Measurements from ENCODE around the gene AFG3L2. TPM values are rescaled to one million over a fixed set of nuclear protein-coding genes. Genes with fewer than 3 reads are reported as not detected.

Gene AFG3L2
- total and polyA plus RNA-seq, 2 of the 13 experiments (the other 11 are each of a cell fraction or from before 2014, with no cell fraction given): 28.6 to 86.9 TPM

DNA sequence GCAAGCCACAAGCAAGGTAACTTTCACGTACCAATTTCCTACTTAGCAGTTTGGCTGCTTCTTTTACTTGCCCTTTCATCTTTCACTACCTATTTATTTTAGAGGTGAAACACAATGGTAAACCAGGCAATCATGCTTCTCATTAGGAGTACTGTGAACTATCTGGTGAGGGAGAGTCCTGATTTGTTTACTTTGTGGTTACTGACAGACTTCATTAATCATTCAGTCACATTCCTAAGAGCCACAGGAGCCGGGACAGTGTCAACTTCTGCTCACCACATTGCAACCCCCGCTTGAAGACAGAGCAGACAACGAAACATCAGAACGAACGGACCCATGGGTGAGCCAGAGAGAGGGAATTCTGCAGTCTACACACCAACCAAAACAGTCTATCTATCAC lies 40.1 kb downstream of the AFG3L2 start (continued):
- TF ChIP-seq, protein P1, sequence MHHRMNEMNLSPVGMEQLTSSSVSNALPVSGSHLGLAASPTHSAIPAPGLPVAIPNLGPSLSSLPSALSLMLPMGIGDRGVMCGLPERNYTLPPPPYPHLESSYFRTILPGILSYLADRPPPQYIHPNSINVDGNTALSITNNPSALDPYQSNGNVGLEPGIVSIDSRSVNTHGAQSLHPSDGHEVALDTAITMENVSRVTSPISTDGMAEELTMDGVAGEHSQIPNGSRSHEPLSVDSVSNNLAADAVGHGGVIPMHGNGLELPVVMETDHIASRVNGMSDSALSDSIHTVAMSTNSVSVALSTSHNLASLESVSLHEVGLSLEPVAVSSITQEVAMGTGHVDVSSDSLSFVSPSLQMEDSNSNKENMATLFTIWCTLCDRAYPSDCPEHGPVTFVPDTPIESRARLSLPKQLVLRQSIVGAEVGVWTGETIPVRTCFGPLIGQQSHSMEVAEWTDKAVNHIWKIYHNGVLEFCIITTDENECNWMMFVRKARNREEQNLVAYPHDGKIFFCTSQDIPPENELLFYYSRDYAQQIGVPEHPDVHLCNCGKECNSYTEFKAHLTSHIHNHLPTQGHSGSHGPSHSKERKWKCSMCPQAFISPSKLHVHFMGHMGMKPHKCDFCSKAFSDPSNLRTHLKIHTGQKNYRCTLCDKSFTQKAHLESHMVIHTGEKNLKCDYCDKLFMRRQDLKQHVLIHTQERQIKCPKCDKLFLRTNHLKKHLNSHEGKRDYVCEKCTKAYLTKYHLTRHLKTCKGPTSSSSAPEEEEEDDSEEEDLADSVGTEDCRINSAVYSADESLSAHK (CRISPR knock-in tag; IDR thresholded peaks at IDR 0.05; ENCODE audit: borderline replicate concordance): no peak
- no peak for TF ChIP-seq ZNF44 (CRISPR knock-in tag; IDR thresholded peaks at IDR 0.05)
- TF ChIP-seq FOXA3 (CRISPR knock-in tag; IDR thresholded peaks at IDR 0.05): peak; percentile 65
- TF ChIP-seq HNRNPK (IDR thresholded peaks at IDR 0.05; ENCODE audit: low read depth, low read length, poor library complexity, severe bottlenecking): no peak
- TF ChIP-seq, protein P2, sequence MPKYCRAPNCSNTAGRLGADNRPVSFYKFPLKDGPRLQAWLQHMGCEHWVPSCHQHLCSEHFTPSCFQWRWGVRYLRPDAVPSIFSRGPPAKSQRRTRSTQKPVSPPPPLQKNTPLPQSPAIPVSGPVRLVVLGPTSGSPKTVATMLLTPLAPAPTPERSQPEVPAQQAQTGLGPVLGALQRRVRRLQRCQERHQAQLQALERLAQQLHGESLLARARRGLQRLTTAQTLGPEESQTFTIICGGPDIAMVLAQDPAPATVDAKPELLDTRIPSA (CRISPR knock-in tag; IDR thresholded peaks at IDR 0.05; ENCODE audit: borderline replicate concordance): no peak
- TF ChIP-seq, protein P3, sequence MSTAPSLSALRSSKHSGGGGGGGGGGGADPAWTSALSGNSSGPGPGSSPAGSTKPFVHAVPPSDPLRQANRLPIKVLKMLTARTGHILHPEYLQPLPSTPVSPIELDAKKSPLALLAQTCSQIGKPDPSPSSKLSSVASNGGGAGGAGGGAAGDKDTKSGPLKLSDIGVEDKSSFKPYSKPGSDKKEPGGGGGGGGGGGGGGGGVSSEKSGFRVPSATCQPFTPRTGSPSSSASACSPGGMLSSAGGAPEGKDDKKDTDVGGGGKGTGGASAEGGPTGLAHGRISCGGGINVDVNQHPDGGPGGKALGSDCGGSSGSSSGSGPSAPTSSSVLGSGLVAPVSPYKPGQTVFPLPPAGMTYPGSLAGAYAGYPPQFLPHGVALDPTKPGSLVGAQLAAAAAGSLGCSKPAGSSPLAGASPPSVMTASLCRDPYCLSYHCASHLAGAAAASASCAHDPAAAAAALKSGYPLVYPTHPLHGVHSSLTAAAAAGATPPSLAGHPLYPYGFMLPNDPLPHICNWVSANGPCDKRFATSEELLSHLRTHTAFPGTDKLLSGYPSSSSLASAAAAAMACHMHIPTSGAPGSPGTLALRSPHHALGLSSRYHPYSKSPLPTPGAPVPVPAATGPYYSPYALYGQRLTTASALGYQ (CRISPR knock-in tag; IDR thresholded peaks at IDR 0.05): no peak
- TF ChIP-seq ZBTB42 (CRISPR knock-in tag; IDR thresholded peaks at IDR 0.05): no peak
- TF ChIP-seq, protein P4, sequence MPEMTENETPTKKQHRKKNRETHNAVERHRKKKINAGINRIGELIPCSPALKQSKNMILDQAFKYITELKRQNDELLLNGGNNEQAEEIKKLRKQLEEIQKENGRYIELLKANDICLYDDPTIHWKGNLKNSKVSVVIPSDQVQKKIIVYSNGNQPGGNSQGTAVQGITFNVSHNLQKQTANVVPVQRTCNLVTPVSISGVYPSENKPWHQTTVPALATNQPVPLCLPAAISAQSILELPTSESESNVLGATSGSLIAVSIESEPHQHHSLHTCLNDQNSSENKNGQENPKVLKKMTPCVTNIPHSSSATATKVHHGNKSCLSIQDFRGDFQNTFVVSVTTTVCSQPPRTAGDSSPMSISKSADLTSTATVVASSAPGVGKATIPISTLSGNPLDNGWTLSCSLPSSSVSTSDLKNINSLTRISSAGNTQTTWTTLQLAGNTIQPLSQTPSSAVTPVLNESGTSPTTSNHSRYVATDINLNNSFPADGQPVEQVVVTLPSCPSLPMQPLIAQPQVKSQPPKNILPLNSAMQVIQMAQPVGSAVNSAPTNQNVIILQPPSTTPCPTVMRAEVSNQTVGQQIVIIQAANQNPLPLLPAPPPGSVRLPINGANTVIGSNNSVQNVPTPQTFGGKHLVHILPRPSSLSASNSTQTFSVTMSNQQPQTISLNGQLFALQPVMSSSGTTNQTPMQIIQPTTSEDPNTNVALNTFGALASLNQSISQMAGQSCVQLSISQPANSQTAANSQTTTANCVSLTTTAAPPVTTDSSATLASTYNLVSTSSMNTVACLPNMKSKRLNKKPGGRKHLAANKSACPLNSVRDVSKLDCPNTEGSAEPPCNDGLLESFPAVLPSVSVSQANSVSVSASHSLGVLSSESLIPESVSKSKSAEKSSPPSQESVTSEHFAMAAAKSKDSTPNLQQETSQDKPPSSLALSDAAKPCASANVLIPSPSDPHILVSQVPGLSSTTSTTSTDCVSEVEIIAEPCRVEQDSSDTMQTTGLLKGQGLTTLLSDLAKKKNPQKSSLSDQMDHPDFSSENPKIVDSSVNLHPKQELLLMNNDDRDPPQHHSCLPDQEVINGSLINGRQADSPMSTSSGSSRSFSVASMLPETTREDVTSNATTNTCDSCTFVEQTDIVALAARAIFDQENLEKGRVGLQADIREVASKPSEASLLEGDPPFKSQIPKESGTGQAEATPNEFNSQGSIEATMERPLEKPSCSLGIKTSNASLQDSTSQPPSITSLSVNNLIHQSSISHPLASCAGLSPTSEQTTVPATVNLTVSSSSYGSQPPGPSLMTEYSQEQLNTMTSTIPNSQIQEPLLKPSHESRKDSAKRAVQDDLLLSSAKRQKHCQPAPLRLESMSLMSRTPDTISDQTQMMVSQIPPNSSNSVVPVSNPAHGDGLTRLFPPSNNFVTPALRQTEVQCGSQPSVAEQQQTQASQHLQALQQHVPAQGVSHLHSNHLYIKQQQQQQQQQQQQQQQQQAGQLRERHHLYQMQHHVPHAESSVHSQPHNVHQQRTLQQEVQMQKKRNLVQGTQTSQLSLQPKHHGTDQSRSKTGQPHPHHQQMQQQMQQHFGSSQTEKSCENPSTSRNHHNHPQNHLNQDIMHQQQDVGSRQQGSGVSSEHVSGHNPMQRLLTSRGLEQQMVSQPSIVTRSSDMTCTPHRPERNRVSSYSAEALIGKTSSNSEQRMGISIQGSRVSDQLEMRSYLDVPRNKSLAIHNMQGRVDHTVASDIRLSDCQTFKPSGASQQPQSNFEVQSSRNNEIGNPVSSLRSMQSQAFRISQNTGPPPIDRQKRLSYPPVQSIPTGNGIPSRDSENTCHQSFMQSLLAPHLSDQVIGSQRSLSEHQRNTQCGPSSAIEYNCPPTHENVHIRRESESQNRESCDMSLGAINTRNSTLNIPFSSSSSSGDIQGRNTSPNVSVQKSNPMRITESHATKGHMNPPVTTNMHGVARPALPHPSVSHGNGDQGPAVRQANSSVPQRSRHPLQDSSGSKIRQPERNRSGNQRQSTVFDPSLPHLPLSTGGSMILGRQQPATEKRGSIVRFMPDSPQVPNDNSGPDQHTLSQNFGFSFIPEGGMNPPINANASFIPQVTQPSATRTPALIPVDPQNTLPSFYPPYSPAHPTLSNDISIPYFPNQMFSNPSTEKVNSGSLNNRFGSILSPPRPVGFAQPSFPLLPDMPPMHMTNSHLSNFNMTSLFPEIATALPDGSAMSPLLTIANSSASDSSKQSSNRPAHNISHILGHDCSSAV (CRISPR knock-in tag; IDR thresholded peaks at IDR 0.05; ENCODE audit: borderline replicate concordance): no peak
- TF ChIP-seq FOSL2 (CRISPR knock-in tag; IDR thresholded peaks at IDR 0.05): peak; percentile 47
- TF ChIP-seq ZNF776 (CRISPR knock-in tag; IDR thresholded peaks at IDR 0.05): no peak
- TF ChIP-seq KLF6 (CRISPR knock-in tag; IDR thresholded peaks at IDR 0.05): no peak
- TF ChIP-seq, protein P5, sequence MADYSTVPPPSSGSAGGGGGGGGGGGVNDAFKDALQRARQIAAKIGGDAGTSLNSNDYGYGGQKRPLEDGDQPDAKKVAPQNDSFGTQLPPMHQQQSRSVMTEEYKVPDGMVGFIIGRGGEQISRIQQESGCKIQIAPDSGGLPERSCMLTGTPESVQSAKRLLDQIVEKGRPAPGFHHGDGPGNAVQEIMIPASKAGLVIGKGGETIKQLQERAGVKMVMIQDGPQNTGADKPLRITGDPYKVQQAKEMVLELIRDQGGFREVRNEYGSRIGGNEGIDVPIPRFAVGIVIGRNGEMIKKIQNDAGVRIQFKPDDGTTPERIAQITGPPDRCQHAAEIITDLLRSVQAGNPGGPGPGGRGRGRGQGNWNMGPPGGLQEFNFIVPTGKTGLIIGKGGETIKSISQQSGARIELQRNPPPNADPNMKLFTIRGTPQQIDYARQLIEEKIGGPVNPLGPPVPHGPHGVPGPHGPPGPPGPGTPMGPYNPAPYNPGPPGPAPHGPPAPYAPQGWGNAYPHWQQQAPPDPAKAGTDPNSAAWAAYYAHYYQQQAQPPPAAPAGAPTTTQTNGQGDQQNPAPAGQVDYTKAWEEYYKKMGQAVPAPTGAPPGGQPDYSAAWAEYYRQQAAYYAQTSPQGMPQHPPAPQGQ (CRISPR knock-in tag; IDR thresholded peaks at IDR 0.05; ENCODE audit: borderline replicate concordance): no peak

All from HepG2 (cell line).